GM19467 (cell line): ENCODE results near the gene RBM42.

Experiments used
- ATAC-seq: cut with Tn5 transposase; IDR thresholded peaks from one replicate; pipeline ENCODE4 v1.9.1; 2021; ENCODE audit warnings: mild to moderate bottlenecking, moderate library complexity; ENCODE audit not compliant: unreplicated experiment

The RBM42 gene

DNA sequence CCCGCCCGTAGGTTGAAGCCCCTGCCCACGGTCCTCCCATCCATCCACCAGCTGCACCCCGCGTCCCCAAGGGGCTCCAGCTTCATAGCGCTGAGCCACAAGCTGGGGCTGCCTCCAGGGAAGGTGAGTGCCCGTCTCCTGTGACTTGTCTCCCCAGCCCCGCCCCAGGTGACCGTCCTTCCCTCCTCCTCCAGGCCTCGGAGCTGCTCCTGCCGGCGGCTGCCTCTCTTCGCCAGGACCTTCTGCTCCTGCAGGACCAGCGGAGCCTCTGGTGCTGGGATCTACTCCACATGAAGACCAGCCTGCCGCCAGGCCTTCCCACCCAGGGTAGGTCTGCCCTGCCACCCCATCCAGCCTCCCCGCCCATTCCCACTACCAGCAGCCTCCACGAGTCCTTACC is 8.8 kb upstream of the RBM42 start:
- ATAC-seq, result no peak

DNA sequence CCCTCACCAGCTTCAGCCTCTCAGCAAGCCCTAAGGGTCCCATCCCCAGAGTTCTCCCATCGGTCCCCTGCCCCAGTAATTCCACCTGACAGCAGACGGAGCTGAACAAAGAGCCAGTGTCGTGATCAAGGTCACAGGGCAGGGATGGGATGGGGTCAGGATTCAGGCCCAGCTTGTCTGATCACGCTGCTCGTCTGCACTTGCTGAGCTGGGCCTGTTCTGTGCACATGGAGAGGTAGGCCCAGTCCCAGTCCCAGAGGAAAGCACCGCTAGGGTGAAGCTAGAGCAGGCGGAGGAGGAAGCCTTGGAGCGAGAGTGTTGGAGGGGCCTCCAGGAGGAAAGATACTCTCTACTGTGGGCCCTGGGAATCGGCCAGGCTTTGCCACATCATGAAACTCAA is 7.1 kb upstream of the RBM42 start:
- ATAC-seq, result no peak

DNA sequence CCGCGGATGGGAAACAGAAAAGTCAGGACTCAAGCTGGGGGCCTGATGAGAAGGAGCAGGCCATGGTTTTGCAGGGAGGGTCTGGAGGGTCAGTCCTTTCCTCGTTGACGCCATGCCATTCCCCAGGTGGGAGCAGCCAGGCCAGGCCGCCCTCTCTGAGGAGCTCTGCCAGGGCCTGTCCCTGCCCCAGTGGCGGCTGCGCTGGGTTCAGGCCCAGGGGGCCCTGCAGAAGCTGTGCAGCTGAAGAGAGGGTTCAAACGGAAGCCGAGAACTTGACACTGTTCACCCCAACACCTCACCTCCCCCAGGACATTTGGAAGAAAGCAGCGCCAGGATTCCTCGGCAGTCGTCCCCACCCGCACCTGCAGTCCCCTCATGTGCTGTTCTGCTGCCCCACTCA is 6.1 kb upstream of the RBM42 start:
- no peak for ATAC-seq

DNA sequence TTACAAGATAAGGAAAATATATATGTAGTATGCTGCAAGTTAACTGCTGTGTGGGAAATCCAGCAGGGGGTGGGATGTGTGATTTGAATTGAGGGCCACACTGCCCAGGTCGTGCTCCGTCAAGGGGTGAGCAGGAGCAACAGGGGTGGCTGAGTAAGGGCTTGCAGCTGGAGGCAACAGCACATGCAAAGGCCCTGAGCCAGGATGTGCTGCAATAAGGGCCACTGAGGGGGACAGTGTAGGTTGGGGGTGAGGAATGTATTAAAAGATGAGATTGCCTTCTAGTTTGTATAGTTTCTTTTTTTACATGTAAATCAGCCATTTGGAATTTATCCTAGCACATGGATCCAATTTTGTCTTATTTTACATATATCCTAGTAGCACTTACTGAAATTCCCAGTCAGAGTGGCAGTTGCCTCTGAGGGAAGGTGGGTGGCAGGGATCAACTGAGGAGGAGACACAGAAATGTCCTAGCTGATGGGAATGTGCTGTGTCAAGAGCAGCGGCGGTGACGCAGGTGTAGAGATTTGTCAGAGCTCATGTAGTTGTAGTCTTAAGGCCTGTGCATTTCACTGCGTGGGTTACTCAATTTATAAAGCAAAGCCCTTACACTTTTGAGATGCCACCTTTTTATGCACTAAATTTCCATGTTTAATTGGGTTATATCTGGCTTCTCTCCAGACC is 5.4 kb upstream of the RBM42 start:
- ATAC-seq, result no peak

DNA sequence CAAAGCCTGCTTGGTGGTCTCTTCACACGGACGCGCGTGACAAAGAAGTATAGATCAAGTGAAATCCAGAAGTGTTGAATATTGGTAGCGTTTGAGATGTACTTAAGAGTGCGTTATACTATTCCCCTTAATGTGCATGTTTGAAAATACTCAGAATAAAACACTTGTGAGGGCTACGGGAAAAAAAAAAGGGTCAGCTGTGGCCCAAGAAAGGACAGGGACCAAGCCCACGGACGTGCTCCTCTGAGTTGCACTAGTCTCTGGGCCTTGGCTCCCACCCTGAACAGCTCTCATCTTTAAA is 622 bp upstream of the RBM42 start:
- no peak for ATAC-seq

DNA sequence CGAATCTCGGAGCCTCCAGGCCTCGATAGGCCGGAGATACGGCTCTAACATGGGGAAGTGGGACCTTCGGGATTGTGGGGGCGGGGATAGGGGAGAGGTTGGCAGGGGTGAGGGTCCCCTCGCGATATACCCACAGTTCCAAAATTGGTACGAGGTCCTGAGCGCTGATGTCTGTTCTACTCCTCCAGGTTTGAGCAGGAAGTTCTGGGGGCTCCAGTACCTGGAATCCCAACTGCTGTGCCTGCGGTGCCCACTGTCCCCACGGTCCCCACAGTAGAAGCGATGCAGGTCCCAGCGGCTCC is 447 bp downstream of the RBM42 start:
- peak; percentile 11 for ATAC-seq

DNA sequence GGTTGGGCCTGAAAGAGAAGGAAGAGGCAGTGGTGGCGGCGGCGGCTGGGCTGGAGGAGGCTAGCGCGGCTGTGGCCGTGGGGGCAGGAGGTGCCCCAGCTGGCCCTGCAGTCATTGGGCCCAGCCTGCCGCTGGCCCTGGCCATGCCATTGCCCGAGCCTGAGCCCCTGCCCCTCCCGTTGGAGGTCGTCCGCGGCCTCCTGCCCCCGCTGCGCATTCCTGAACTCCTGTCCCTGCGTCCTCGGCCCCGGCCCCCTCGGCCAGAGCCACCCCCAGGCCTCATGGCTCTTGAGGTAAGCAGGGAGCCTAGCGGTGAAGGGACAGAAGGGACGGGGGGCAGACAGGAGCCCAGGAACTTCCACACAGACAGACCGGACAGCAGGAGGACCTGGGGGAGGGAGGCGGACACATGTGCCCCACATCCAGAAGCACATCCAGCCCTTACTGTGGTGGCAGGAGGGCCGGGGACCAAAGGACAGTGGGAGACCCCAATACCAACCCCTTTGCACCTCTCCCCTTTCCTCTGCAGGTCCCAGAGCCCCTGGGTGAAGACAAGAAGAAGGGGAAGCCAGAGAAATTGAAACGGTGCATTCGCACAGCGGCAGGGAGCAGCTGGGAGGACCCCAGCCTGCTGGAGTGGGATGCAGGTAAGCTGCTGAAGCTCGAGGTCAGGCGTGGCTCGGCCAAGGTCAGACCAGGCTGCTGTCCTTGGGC is 5.0 kb downstream of the RBM42 start:
- no peak for ATAC-seq

DNA sequence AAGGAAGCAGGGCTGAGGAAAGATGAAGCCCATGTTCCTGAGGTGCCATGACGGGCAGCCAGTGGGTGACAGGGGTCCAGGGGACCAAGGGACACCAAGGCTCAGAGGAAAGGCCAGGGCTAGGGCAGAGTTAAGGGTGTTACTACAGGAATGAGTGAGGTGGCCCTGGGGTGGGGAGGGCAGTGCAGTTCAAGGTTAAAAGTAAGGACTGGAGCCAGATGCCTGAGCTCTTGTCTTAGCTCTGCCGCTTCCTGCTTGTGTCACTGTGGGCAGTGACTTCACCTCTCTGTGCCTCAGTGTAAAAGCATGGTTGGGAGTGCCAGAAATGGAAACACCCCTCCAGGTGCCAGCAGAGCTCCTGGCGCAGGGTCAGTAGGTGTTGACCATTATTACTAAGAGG is 7.8 kb downstream of the RBM42 start:
- ATAC-seq, result no peak

DNA sequence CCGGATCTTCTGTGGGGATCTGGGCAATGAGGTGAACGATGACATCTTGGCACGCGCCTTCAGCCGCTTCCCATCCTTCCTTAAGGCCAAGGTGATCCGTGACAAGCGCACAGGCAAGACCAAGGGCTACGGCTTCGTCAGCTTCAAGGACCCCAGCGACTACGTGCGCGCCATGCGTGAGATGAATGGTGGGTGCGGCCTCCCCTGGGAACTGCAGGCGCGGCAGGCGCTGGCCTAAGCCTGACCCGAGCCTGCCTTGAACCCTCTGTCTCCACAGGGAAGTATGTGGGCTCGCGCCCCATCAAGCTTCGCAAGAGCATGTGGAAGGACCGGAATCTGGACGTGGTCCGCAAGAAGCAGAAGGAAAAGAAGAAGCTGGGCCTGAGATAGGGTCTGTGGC is 8.3 kb downstream of the RBM42 start:
- ATAC-seq, result no peak

DNA sequence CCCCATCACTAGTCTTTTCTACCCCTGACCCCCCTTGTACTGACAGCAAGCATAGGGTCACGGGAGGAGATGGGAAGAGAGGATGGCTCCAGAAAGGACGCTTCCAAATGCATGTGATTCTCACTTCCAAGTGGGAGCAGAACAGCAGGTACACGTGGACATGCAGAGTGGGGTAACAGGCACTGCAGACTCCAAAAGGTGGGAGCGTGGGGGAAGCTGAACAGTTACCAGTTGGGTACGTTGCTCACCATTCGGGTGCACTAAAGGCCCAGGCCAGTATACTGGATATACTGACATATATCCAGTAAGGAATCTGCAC is 10.4 kb downstream of the RBM42 start:
- no peak for ATAC-seq

DNA sequence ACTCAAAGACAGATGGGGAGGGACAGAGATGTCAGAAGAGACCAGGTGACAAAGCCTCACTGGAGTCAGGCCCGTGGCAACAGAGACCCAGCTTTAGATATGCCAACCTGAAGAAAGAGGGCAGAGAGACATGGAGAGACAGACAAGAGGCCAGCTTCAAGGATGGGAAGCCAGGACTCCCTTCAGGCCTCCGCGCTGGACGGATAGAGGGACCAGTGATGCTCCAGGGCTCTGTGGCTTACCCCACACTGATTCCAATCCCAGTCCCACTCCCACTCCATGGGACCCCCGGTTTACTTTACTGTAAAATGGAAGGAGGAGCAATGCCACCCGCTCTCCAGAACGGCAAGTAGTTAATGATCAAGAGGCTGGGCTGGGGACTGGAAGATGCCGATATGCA is 11.0 kb downstream of the RBM42 start:
- no peak for ATAC-seq

DNA sequence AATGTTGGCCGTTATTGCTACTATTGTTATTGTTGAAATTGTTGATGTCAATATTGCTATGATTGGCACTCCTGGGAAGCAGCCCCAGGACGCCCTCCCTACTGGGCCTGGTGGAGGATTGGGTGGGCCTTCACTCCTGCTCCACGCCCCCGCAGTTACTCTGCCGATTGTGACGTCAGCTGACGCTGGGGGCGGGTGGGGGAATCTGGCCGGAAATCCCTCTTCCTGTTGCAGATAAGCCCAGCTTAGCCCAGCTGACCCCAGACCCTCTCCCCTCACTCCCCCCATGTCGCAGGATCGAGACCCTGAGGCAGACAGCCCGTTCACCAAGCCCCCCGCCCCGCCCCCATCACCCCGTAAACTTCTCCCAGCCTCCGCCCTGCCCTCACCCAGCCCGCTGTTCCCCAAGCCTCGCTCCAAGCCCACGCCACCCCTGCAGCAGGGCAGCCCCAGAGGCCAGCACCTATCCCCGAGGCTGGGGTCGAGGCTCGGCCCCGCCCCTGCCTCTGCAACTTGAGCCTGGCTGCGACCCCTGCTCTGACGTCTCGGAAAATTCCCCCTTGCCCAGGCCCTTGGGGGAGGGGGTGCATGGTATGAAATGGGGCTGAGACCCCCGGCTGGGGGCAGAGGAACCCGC is 12.8 kb downstream of the RBM42 start, which contains the start of gene ETV2:
TSS of gene ETV2 (plus strand) at position 231 of the 637 bp plus-strand sequence. CDS start 716 bp downstream, outside the sequence.
- ATAC-seq, result no peak

DNA sequence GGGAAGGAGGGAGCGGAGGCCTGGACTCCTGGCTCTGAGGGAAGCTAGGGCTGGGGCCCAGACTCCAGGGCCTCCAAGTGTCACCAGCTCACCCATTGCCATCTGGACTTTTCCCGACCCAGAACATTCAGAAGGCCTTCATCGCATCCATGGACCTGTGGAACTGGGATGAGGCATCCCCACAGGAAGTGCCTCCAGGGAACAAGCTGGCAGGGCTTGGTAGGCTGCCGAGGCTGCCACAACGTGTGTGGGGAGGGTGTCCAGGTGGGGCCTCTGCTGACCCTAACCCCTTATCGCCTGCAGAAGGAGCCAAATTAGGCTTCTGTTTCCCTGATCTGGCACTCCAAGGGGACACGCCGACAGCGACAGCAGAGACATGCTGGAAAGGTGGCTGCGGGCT is 13.5 kb downstream of the RBM42 start:
- ATAC-seq, result no peak

DNA sequence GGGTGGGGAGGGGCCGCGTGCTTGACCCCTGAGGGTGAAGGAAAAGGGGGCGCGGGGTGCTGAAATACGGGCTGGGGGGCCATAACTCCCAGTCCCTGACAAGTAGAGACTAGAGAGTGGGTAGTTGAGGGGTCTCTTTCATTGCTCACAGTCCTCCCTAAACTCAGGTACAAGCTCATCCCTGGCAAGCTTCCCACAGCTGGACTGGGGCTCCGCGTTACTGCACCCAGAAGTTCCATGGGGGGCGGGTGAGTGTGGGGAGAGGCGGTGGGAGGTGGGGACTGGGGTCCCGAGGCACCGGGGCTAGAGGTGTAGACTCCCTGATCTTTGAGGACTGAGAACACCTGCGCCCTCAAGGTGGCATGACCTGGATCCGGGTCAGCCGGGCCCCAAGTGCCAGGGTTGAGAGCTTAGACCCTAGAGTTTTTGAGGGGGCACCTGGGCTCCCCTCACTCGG is 14.0 kb downstream of the RBM42 start:
- ATAC-seq, result no peak

DNA sequence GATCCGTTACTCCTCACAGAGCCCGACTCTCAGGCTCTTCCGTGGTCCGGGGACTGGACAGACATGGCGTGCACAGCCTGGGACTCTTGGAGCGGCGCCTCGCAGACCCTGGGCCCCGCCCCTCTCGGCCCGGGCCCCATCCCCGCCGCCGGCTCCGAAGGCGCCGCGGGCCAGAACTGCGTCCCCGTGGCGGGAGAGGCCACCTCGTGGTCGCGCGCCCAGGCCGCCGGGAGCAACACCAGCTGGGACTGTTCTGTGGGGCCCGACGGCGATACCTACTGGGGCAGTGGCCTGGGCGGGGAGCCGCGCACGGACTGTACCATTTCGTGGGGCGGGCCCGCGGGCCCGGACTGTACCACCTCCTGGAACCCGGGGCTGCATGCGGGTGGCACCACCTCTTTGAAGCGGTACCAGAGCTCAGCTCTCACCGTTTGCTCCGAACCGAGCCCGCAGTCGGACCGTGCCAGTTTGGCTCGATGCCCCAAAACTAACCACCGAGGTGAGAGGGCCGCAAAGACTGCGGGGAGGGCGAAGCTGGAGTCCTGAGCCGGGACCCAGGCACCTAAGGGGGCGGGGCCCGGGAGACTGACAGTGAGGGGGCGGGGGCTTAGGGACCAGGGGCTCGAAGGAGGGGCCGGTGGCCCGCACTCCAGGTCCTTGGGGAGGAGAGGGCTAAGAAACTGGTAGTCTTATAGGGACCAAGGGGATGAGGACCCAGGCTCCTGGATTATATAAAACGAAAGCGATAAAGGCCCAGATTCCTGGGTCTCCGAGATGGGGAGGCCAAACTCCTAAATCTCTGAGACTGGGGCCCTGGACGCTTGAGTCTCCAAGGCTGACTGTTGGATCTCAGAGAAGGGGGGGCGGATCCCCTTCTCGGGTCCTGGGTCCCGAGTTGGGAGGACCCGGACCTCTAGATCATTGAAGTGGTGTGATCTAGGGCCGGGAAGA is 14.7 kb downstream of the RBM42 start:
- ATAC-seq, result no peak

DNA sequence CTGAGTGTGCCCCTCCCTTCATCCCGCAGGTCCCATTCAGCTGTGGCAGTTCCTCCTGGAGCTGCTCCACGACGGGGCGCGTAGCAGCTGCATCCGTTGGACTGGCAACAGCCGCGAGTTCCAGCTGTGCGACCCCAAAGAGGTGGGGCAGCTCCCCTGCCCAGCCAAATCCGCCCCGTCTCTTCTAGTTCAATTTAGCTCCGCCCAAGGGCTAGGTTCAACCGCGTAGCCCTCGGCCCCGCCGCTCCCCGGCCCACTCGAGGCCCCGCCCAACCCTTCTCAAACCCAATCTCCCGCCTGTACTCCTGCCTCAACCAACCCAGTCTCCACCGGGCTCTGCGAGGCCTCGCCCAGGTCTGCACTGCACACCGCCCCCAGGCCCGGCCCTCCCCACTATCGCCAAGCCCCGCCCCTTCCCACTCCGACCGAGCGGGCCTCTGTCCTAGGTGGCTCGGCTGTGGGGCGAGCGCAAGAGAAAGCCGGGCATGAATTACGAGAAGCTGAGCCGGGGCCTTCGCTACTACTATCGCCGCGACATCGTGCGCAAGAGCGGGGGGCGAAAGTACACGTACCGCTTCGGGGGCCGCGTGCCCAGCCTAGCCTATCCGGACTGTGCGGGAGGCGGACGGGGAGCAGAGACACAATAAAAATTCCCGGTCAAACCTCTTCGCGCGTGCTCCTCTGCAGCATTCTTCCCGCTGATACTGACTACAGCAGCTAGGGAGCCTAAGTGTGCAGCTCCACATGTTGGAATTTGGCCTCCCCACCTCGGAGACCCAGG is 15.6 kb downstream of the RBM42 start:
- ATAC-seq, result peak; percentile 61

DNA sequence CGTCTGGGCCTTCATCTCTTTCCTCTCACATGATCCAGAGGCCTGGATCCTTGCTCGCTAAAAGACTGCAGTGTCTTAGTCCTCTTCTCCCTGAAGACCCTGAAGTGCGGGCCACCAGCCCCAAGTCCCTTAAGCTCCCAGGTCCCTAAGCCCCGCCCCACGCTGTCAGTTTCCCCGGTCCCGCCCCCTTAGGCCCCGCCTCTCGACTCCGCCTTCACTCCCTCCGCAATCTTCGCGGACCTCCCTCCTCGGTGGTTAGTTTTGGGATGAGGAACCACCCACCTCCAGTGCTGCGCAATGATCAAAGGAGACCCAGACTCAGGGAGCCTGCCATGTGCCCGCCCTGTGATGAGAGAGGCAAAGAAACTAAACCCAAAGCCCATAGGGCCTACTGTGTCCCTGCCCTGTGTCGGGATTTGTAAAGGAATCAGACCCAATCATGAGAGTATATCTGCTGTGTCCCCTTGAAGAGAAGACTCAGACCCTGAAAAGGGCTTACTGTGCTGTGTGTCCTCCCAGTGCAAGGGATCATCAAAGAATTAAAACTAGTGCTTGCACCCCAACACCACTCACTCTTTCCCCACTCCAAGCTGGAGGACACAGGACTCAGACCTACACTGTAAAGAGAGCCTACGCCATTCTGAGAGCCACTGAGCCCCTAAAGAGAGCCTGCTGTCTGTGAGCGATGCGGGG is 16.3 kb downstream of the RBM42 start:
- no peak for ATAC-seq

DNA sequence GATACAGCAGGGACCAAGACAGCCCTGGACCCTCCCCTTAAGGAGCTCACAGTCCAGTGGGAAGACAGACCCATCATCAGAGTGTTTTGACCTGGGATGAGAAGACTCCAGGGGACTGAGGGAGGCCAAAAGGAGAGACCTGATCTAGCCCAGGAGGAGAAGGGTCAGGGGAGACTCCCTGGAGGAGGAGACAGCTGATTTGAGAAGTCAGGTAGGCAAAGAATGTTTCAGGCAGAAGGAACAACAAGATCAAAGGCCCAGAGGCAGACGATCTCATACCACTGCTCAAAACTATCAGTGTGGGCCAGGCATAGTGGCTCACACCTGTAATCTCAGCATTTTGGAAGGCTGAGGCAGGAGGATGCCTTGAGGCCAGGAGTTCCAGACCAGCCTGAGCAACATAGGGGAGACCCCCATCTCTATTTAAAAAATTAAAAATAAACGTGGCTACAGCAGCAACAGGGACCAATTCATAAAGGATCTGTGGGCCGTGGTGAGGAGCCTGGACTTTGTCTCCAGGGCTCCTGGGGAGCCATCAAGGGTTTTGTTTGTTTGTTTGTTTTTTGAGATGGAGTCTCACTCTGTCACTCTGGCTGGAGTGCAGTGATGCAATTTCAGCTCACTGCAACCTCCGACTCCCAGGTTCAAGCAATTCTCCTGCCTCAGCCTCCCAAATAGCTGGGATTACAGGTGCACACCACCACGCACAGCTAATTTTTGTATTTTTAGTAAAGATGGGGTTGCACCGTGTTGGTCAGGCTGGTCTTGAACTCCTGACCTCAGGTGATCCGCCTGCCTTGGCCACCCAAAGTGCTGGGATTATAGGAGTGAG is 17.1 kb downstream of the RBM42 start:
- ATAC-seq, result no peak
